GM12872 (cell line): ENCODE data around the gene ACAD8.

Source experiments
- TF ChIP-seq, protein P1 (sequence below): IDR thresholded peaks from 3 replicates; pipeline ENCODE4 v1.5.1; 2011; ENCODE audit warnings: low read depth, mild to moderate bottlenecking, low read length, moderate library complexity; ENCODE audit not compliant: insufficient read depth

ACAD8 gene

DNA sequence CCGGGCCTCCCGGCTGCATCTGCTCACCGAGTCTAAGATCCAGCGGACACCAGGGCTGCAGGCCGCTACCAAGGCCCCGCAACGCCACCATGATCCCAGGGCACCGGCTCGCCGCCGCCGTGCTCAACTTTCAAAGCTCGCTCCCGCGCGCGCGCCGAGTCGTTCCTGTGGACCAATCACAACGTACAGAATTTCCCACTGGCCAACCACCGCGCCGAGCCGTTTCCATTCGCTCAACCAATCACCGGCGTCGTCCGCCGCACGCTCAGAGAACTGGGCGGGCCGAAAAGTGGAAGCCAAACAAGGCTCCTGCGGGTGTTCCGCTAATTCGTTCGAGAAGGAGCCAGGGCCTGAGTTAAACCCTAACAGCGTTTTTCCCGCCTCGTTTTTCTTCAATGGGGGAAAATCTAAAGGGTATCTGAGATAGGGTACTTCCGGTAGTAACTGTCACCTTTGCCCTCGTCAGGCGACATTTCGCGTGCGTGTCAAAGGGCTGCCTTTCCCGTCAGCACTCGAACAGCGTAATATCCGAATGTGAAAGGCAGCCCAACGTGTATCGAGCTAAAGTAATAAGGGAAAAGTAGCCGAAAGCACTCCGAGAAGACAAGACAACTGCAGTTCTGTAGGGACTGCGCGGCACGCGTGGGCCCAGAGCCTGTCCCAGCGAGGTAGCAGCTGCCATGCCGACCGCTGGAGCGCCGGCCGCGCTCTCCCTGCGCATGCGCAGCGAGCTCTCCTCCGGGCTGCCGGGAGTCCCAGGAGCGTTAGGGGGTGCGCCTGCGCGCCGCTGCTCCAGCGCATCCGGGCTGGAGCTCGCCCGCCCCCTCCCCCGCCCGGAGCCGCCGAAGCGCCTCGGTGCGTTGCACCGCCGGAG, 29.3 kb upstream of the ACAD8 start, which contains the start of the genes NCAPD3 and VPS26B:
TSS of gene NCAPD3 (minus strand) at position 132 of the 874 bp plus-strand sequence. CDS start at position 91, 41 bp downstream.
TSS of gene VPS26B (plus strand) at position 836 of the 874 bp plus-strand sequence. CDS start 452 bp downstream, outside the sequence.
- TF ChIP-seq, protein P1, sequence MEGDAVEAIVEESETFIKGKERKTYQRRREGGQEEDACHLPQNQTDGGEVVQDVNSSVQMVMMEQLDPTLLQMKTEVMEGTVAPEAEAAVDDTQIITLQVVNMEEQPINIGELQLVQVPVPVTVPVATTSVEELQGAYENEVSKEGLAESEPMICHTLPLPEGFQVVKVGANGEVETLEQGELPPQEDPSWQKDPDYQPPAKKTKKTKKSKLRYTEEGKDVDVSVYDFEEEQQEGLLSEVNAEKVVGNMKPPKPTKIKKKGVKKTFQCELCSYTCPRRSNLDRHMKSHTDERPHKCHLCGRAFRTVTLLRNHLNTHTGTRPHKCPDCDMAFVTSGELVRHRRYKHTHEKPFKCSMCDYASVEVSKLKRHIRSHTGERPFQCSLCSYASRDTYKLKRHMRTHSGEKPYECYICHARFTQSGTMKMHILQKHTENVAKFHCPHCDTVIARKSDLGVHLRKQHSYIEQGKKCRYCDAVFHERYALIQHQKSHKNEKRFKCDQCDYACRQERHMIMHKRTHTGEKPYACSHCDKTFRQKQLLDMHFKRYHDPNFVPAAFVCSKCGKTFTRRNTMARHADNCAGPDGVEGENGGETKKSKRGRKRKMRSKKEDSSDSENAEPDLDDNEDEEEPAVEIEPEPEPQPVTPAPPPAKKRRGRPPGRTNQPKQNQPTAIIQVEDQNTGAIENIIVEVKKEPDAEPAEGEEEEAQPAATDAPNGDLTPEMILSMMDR, result no peak

DNA sequence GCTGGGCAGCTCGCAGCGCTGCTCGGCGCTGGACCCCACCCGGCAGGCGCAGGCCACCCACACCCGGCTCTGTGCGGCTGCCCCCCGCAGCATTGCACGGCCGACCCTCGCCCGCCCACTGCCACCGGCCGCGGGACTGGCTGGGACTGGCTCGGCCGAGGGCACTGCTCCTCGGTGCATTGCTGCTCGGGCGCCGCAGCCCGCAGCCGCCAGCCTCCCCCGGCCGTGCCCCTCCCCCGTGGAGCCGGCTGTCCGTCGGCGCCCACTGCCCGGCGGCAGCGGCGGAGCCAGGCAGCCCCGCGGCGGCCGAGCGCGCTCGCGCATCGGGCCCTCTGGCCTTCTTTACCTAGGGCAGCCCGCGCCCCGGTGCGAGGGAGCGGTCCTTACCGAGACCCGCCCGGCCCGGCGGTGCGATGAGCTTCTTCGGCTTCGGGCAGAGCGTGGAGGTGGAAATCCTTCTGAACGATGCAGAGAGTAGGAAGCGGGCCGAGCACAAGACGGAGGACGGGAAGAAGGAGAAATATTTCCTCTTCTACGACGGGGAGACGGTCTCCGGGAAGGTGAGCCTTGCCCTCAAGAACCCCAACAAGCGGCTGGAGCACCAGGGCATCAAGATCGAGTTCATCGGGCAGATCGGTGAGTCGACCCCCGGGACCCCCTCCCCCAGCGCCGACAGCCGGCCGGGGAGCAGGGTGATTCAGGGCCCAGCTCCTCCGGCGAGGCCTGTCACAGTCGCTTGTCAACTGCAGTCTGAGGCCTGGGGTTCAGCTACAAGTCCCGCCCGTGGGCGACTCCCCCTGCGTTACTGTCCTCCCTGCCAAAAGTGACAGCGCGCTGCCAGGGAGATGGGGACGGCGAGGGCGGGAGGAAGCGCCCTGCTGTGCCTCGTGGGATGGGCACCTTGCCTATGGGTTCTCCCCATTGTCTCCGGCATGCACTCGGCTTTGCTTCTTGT, 28.4 kb upstream of the ACAD8 start:
- TF ChIP-seq, protein P1, result no peak

DNA sequence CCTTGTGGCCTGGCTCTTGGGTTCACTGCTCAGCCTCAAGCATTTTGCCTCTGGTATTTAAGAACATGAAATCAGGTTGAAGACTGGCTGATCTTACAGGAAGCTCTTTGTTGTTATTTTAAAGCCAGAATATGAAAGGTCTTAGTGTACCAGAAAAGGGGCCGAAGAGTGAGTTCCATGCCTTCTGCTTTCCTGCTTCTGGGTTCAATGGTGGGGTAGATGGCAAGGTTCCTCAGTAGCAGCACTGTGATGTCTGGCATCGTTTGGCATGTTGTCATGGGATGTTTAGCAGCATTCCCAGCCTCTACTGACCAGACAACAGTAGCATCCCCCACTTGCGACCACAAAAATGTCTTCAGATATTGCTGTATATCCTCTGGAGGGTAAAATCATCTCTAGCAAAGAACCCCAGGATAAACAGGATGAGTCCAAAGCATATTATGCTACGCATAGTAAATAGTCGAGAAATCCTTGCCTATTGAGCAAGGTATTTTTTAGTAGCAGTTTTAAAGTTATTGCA, 26.5 kb upstream of the ACAD8 start:
- TF ChIP-seq, protein P1, result no peak

DNA sequence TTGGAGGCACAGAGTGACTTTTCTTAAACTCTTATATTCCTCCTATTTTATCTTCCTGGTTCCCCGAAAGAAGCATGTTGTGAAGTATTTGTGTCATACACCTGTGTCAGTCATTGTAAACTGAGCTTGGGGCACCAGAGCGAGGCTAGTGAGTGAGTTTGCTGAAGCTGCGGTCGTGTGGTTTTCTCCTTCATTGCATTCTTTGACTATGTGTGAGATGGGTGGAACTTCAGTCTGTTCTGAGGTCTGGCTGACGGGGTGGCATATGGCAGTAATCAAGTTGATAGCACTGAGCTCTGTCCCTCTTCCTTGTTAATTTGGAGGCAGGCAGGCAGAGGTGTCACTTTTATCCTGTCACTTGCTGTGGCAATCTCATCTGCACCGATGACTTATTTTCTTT, 24.7 kb upstream of the ACAD8 start:
- TF ChIP-seq, protein P1, result no peak

DNA sequence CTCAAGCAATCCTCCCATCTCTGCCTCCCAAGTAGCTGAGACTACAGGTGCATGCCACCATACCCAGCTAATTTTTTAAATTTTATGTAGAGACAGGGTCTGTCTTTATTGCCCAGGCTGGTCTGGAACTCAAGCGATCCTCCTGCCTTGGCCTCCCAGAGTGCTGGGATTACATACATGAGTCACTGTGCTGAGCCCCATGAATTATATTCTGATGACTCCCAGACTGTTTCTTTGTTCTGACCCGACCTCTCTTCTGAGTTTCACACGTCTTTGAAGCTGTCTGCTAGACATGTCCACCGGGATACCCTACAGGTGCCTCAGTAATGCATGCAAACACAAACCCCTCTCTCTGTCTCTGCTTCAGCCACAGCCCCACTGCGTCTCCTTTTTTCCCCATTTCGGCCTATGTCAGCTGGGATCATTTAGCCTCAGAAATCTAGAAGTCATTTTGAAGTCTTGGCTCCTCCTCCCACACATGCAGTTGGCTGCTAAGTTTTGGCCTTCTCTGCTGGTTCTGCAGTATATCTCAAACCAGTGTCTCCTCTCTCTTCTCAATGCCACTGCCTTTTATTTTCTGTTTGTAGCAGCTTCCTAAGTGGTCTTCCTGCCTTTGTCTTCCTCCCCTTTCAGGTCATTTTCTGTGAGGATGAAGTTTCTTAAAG, 24.1 kb upstream of the ACAD8 start:
- TF ChIP-seq, protein P1, result no peak

DNA sequence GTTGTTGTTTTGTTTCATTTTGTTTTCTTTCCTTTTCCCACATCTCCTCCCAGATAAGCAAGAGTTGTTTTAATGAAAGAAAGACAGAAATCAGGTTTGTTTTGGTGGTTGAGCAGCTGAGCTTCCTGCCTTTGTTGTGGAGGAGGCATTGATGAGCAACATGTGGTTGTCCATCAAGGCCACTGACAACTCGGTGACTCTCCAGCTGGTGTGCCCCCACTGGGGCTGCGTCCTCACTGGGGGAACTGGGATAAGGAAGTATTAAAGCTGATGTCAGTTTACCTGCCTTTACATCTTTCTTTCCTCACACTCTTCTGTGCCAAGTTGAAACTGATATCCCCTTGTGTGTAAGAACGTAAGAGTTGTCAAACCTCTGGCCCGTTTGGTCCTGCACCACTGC, 23.0 kb upstream of the ACAD8 start:
- TF ChIP-seq, protein P1, result no peak
